GM10266 (cell line): ENCODE results near the gene HAUS3.

Source experiments
- DNase-seq: peaks from one replicate; pipeline ENCODE4 v3.0.0; 2012; ENCODE audit errors: extremely low spot score
- TF ChIP-seq, protein P1 (sequence below): IDR thresholded peaks from 2 replicates; pipeline ENCODE4 v1.5.1; 2012; ENCODE audit warnings: mild to moderate bottlenecking, low read depth; ENCODE audit not compliant: control insufficient read depth, insufficient read depth; ENCODE audit errors: missing control alignments

The HAUS3 gene

GRCh38 chr4:2247128-2248043 is 5.5 kb upstream of the HAUS3 start:
- peak; percentile 8 for DNase-seq
- TF ChIP-seq, protein P1, sequence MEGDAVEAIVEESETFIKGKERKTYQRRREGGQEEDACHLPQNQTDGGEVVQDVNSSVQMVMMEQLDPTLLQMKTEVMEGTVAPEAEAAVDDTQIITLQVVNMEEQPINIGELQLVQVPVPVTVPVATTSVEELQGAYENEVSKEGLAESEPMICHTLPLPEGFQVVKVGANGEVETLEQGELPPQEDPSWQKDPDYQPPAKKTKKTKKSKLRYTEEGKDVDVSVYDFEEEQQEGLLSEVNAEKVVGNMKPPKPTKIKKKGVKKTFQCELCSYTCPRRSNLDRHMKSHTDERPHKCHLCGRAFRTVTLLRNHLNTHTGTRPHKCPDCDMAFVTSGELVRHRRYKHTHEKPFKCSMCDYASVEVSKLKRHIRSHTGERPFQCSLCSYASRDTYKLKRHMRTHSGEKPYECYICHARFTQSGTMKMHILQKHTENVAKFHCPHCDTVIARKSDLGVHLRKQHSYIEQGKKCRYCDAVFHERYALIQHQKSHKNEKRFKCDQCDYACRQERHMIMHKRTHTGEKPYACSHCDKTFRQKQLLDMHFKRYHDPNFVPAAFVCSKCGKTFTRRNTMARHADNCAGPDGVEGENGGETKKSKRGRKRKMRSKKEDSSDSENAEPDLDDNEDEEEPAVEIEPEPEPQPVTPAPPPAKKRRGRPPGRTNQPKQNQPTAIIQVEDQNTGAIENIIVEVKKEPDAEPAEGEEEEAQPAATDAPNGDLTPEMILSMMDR = no peak

DNA sequence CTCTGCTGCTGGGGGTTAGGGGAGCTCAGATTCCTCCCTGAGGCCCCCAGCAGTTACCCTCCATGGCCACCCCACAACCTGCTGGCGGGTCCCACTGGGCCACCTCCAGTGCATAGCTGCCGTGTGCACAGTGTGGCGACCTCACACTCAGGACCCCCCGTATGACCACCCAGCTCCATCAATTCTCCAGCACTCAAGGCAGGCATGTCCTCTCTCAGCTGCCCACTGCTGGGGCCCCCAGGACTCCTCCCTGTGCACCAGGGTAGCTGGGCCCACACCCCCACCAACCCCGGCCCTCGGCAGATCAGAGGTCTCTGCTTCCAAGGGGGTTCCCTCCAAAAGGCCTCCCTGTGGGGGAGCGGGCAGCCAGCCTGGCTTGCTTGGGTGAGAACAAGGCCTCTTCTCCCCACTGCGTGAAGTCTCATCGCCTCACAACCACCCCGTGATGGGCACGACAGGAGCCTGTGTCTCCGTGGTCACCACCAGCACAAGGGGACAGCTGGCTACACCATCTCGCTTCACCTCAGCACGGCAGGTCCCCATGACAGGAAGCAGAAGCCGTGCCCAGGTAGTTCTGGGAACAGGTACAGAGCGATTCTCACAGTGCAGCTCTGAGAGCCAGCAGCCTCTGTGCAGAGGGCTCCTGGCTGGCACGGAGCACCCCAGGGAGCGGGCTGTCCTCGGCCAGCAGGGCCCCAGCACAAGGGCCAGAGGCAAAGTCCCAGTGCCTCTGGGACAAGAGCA is 4.6 kb upstream of the HAUS3 start:
- peak; percentile 9 for DNase-seq

GRCh38 chr4:2245787-2246275 is 3.9 kb upstream of the HAUS3 start:
- peak; percentile 7 for DNase-seq
- TF ChIP-seq, protein P1 = no peak

More for the DNA sequence above, 4.6 kb upstream of the HAUS3 start:
- TF ChIP-seq, protein P1 = no peak

GRCh38 chr4:2245057-2245786 is 3.3 kb upstream of the HAUS3 start:
- peak; percentile 12 for DNase-seq
- TF ChIP-seq, protein P1 = no peak

GRCh38 chr4:2243681-2244380 is 1.9 kb upstream of the HAUS3 start:
- DNase-seq = peak; percentile 62

GRCh38 chr4:2241003-2241402 is 918 bp downstream of the HAUS3 start:
- TF ChIP-seq, protein P1 = no peak
- no peak for DNase-seq

More at GRCh38 chr4:2243681-2244380, 1.9 kb upstream of the HAUS3 start:
- TF ChIP-seq, protein P1 = peak; percentile 46
